NT2/D1 (cell line): ENCODE data around the gene DUSP5.

Experiments used
- YY1 ChIP-seq: IDR thresholded peaks from 2 replicates; pipeline ENCODE4 v1.6.1; 2011; ENCODE audit not compliant: insufficient read length, insufficient read depth
- ZNF274 ChIP-seq: IDR thresholded peaks from 2 replicates; pipeline ENCODE4 v1.6.1; 2011; ENCODE audit warnings: mild to moderate bottlenecking, low read depth, low read length

- no peak for TF ChIP-seq ZNF274
- TF ChIP-seq YY1: no peak
These were observed 42.3 kb upstream of the DUSP5 start for GRCh38 chr10:110455446-110455845.
